Smooth muscle cell of the umbilical artery (primary cell): Measurements from ENCODE around the gene PLEKHG7. TPM values are rescaled to one million over a fixed set of nuclear protein-coding genes. Genes with fewer than 3 reads are reported as not detected.

Experiments used
- total RNA-seq: library from RNA; depleted of rRNA; stranded (reverse); fragments of >200 nt; gene quantifications from 2 replicates; pipeline ENCODE4 v1.2.3, GENCODE V29; 2014

Gene PLEKHG7, protein sequence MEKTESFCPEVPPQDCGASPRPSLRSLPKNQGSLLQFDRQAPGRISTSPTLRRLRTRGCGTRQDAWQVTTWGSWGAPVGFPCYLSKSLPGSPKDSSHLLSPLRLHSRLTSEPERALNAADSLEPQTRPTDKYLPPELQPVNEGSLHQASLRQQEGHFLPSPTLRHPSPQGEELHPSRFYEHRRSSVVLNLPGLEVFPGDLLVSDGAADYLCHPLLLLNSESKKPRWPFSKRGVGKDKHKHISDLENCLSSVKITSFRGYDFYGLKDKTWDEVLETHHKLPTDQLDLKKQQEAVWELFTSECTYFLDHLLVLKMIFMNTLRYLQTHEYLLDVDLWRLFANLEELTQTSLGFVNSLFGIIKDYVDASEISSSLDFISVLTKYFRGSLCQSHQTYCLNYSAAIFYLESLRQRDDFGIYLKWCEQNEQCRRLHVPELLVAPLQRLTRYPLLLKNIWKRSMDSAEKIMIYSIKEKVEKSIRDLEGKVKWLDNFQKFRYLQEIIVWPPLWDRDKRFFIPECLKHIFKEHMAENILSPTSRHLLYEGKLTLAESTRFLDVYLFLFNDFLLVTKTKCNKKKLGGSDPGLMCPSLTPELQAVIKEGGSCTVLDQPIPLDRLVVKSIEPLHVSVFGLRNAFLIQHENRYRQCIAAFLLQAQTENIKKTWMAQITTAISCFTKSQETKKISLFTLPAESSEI
- not detected in 2 replicates for total RNA-seq

DNA sequence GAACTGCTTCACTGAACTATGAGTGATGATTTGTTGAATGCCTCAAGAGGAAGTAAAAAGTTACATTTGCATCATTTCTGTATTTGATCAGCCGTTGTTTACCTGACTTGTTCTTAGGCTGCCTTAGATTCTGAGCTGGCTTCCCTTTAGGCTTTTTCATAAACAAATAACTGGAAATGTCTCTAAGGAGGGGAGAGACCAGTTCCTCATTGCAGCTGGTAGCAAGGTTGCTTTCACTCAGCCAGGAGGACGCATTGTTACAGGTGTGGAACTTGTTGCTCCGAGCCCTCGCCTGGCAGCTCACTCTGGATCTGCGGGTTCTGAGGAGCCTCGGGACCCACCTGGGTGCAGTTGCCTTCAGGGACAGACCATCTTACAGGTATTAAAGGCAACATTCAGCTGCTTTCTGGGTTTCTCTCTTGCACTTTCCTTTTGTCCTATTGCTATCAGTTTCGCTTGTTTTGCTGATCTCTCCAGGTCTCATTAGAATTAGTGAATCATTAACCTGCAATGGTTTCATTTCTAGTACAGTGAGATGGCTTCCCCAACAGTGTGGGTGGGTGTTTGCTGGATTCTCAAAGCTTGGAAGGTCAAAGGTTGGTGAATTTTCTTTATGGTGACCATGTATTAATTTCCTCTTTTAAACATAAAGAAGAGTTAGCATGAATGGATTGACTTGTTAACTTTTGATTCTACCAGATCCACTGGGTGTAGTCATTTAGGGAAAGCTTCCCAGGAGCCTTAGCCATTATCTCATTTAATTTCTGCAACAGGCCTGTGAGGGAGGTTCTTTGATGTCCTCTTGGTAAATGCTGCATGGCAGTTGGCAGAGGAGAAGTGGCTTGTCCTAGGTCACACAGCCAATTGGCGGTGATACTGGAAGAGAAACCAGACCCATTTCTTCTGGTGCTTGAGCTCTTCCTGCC, at the start of gene PLEKHG7:
TSS of gene PLEKHG7 (plus strand) at position 236 of the 926 bp plus-strand sequence. CDS start 3,643 bp downstream, outside the sequence.

Other genes starting within 250 kb of the PLEKHG7 start
- gene EEA1, start 226.3 kb downstream of the PLEKHG7 start, total RNA-seq = 26.7 and 31.6 TPM in 2 replicates